ENCODE measurements around the gene KRT13.

KRT13 gene

DNA sequence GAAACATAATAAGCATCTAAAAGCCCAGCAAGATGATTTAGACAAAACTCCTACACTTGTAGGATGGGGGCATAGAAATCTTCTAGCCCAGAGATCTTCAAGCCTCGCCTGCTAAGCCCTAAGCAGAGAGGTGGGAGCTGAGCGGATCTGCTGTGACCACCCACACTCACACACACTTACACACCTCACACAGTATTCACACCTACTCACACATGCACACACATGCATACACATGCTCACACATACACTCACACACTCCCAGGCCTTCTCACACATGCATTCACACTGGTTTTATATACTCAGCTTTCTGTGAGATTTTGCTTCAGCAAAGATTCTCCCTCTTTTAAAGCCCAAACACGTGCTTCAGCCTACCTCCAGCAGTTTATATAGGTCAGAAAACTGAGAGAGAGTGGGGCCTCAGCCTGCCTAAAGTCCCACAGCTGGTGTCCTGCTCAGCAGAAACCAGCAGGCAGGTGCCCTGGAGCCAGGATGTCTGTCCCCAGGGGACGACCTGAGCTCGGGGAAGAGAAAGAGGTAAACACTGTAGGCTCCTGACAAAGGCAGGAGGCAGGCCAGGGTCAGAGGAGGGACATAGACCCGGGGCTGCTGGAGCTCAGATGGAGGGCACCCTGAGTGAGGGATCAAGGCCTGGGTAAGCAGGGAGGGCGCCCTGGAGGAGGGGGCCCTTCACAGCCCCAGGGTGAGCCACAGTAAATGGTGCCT is 34.7 kb upstream of the KRT13 start:
- no peaks in the 10 kb centered on the region for H3K9me3 ChIP-seq (ENCODE audit: low read length)
- no peak overlapping the region for H2AFZ ChIP-seq (ENCODE audit: low read length)
- no peak overlapping the region for H3K9ac ChIP-seq (ENCODE audit: low read length)

DNA sequence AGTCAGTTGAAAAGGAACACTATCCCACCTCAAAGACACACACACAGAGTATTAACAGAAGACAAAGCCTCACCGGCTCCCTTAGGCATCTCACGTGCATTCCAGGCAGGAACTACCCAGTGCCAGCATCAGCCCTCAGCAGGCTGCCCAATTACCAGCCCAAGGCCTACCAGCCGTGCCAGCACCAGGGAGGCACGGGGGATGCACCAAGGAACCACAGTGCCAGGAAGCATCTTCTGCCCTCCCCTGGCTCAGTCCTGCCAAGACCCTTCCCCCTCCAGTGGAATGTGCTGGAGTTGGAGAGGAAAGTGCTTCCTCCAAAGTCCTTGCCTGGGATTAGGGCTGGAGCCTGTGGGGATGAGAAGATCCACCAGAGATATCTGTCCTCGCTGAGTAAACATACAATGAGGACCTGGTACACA is 33.7 kb upstream of the KRT13 start:
- Histone ChIP-seq H2AFZ (ENCODE audit: low read length) (no peak overlapping the region), H3K9me2 (ENCODE audit: low read depth, low read length) (no peaks in the 10 kb centered on the region), H3K27ac (ENCODE audit: low read depth, low read length, poor library complexity, severe bottlenecking) (no peak overlapping the region), H3K4me2 (ENCODE audit: low read length) (no peak overlapping the region), H3K9ac (ENCODE audit: low read length) (no peak overlapping the region), H3K4me1 (ENCODE audit: insufficient read depth, low read length, severe bottlenecking) (no peaks in the 10 kb centered on the region), H3F3A (ENCODE audit: insufficient read depth, low read length) (no peaks in the 10 kb centered on the region), H3K27me3 (ENCODE audit: insufficient read depth, low read length) (peaks cover 6% of the 10 kb centered on the region; the same call in 1 of the 2 replicates), H3K9me3 (ENCODE audit: low read length) (no peaks in the 10 kb centered on the region), H4K20me1 (ENCODE audit: insufficient read depth, low read length) (no peaks in the 10 kb centered on the region), H3K79me2 (ENCODE audit: insufficient read depth, low read length) (no peaks in the 10 kb centered on the region), H3K36me3 (ENCODE audit: insufficient read depth, low read length) (no peaks in the 10 kb centered on the region), H3K4me3 (ENCODE audit: low read depth, low read length, poor library complexity, severe bottlenecking) (no peak overlapping the region)
- TF ChIP-seq, protein P1, sequence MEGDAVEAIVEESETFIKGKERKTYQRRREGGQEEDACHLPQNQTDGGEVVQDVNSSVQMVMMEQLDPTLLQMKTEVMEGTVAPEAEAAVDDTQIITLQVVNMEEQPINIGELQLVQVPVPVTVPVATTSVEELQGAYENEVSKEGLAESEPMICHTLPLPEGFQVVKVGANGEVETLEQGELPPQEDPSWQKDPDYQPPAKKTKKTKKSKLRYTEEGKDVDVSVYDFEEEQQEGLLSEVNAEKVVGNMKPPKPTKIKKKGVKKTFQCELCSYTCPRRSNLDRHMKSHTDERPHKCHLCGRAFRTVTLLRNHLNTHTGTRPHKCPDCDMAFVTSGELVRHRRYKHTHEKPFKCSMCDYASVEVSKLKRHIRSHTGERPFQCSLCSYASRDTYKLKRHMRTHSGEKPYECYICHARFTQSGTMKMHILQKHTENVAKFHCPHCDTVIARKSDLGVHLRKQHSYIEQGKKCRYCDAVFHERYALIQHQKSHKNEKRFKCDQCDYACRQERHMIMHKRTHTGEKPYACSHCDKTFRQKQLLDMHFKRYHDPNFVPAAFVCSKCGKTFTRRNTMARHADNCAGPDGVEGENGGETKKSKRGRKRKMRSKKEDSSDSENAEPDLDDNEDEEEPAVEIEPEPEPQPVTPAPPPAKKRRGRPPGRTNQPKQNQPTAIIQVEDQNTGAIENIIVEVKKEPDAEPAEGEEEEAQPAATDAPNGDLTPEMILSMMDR (IDR thresholded peaks at IDR 0.05; ENCODE audit: low read length): no peak
- TF ChIP-seq EZH2 (IDR thresholded peaks at IDR 0.05; ENCODE audit: borderline replicate concordance, low read length): no peak

More for the DNA sequence above, 34.7 kb upstream of the KRT13 start:
- no peaks in the 10 kb centered on the region for H3K79me2 ChIP-seq (ENCODE audit: insufficient read depth, low read length)
- H3K27ac ChIP-seq (ENCODE audit: low read depth, low read length, poor library complexity, severe bottlenecking): no peak overlapping the region
- no peaks in the 10 kb centered on the region for H3K9me2 ChIP-seq (ENCODE audit: low read depth, low read length)
- H3K4me2 ChIP-seq (ENCODE audit: low read length): no peak overlapping the region
- H3F3A ChIP-seq (ENCODE audit: insufficient read depth, low read length): no peaks in the 10 kb centered on the region
- peaks cover 6% of the 10 kb centered on the region; the same call in 1 of the 2 replicates for H3K27me3 ChIP-seq (ENCODE audit: insufficient read depth, low read length)
- no peak overlapping the region for H3K4me3 ChIP-seq (ENCODE audit: low read depth, low read length, poor library complexity, severe bottlenecking)
- no peaks in the 10 kb centered on the region for H3K36me3 ChIP-seq (ENCODE audit: insufficient read depth, low read length)
- no peaks in the 10 kb centered on the region for H4K20me1 ChIP-seq (ENCODE audit: insufficient read depth, low read length)
- TF ChIP-seq, protein P1 (IDR thresholded peaks at IDR 0.05; ENCODE audit: low read length): no peak
- H3K4me1 ChIP-seq (ENCODE audit: insufficient read depth, low read length, severe bottlenecking): no peaks in the 10 kb centered on the region

DNA sequence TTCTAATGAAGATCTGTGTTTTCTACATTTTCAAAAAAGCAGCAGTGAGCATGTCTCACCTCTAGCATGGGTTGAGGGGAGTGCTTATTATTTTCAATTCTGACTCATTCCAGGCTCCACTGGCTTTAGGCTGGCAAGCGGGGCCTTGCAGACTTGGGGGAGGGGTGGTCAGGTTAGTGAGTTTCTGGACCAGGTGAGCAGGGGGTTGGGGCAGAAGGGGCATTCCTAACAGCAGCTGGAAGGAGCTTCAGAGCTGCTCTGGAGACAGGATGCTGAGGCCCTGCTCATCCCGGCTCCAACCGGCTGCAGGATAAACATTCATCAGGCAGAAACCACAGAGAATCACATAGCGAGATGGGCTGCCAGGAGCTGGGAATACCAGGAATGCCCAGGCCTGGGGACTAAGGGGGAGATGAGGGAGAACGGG is 33.2 kb upstream of the KRT13 start:
- H3K4me1 ChIP-seq (ENCODE audit: insufficient read depth, low read length, severe bottlenecking): no peaks in the 10 kb centered on the region

More for the DNA sequence above, 33.2 kb upstream of the KRT13 start:
- no peak overlapping the region for H3K4me2 ChIP-seq (ENCODE audit: low read length)
- H3F3A ChIP-seq (ENCODE audit: insufficient read depth, low read length): no peaks in the 10 kb centered on the region
- H2AFZ ChIP-seq (ENCODE audit: low read length): no peak overlapping the region
- H4K20me1 ChIP-seq (ENCODE audit: insufficient read depth, low read length): no peaks in the 10 kb centered on the region
- no peak overlapping the region for H3K4me3 ChIP-seq (ENCODE audit: low read depth, low read length, poor library complexity, severe bottlenecking)
- H3K27ac ChIP-seq (ENCODE audit: low read depth, low read length, poor library complexity, severe bottlenecking): no peak overlapping the region
- no peaks in the 10 kb centered on the region for H3K79me2 ChIP-seq (ENCODE audit: insufficient read depth, low read length)
- no peaks in the 10 kb centered on the region for H3K9me3 ChIP-seq (ENCODE audit: low read length)
- H3K9ac ChIP-seq (ENCODE audit: low read length): no peak overlapping the region
- no peaks in the 10 kb centered on the region for H3K36me3 ChIP-seq (ENCODE audit: insufficient read depth, low read length)
- TF ChIP-seq EZH2 (IDR thresholded peaks at IDR 0.05; ENCODE audit: borderline replicate concordance, low read length): no peak
- TF ChIP-seq, protein P1 (IDR thresholded peaks at IDR 0.05; ENCODE audit: low read length): no peak
- peaks cover 6% of the 10 kb centered on the region; the same call in 1 of the 2 replicates for H3K27me3 ChIP-seq (ENCODE audit: insufficient read depth, low read length)
- H3K9me2 ChIP-seq (ENCODE audit: low read depth, low read length): no peaks in the 10 kb centered on the region

Measured in OCI-LY1 (cell line).